HG03520 (cell line): Measurements from ENCODE around the gene RRP12.
"Not testable (repeated sequence)": the region's sequence is repeated elsewhere in the genome, so short reads cannot be mapped to it uniquely, and the experiment has no call there.

Source experiments
- ATAC-seq: cut with Tn5 transposase; IDR thresholded peaks from one replicate; pipeline ENCODE4 v1.9.1; 2021; ENCODE audit warnings: mild to moderate bottlenecking, moderate library complexity; ENCODE audit not compliant: unreplicated experiment

RRP12 gene

GRCh38 chr10:97407211-97407951, 6.2 kb upstream of the RRP12 start:
- ATAC-seq, result peak; percentile 85

- ATAC-seq, result not testable (repeated sequence)
Measured at GRCh38 chr10:97406483-97406882, 5.3 kb upstream of the RRP12 start.

- ATAC-seq, result no peak
Measured at GRCh38 chr10:97406064-97406463, 4.9 kb upstream of the RRP12 start.

DNA sequence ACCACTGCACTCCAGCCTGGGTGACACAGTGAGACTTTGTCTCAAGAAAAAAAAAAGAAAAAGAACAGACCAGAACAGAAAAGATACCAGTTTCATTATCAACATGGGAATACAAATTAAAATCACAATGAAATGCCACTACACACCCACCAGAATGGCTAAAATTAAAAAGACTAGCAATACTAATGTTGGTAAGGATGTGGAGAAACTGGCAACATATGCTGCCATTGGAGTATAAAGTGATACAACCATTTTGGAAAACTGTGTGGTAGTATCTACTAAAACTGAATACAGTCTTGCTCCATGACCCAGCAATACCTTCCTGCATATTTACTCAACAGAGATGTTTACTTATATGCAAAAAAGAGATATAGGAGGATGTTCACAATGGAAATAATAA, 2.9 kb upstream of the RRP12 start:
- no peak for ATAC-seq

DNA sequence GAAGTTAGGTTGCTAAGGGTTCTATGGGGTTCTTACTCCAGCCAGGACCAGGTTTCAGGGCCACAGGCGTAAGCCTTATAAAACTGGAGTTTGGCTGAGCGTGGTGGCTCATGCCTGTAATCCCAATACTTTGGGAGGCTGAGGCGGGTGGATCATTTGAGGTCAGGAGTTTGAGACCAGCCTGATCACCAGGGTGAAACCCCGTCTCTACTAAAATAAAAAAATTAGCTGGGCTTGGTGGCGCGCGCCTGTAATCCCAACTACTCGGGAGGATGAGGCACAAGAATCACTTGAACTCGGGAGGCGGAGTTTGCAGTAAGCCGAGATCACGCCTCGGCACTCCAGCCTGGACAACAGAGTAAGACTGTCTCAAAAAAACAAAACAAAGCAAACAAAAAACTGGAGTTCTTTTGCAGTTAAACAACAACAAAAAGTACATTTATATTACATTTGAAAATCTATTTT, 347 bp upstream of the RRP12 start:
- ATAC-seq, result no peak

DNA sequence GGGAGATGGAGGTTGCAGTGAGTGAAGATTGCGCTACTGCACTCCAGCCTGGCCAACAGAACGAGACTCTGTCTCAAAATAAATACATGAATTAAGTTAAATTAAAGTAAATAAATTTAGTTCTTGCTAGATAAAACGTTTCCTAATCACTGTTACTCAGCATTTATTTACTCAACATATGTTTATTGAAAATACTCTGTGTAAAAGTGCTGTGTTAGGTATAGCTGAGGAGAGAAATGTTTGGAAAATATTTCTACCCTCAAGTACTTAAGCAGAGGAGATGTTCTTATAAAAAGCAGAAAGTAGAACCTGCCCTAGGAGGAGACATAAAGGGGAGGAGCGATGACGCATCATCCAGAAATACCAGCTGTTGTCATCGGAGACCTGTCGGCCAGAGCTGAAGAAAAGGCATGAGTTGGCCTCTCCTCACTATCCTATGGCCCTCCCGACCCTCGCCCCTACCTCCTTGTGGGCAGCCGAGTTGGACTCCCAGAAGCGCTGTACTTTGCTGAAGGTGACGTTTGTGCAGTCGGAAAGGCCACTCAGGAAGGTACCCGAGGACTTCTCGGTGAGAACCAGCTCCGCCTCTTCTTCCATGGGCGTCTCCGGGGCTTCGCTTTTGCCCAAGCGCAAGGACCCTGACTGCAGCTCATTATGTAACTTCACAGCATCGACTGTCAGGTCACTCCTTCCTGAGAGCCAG, 1.1 kb downstream of the RRP12 start:
- no peak for ATAC-seq

GRCh38 chr10:97396056-97396455, 5.1 kb downstream of the RRP12 start:
- no peak for ATAC-seq

GRCh38 chr10:97393034-97393573, 8.0 kb downstream of the RRP12 start:
- no peak for ATAC-seq

GRCh38 chr10:97390091-97390490, 11.0 kb downstream of the RRP12 start:
- no peak for ATAC-seq

- ATAC-seq, result no peak
Measured at GRCh38 chr10:97388152-97388551, 13.0 kb downstream of the RRP12 start.

- ATAC-seq, result no peak
Measured at GRCh38 chr10:97385565-97385964, 15.6 kb downstream of the RRP12 start.

GRCh38 chr10:97384641-97385040, 16.5 kb downstream of the RRP12 start:
- no peak for ATAC-seq

- no peak for ATAC-seq
Measured at GRCh38 chr10:97384156-97384555, 17.0 kb downstream of the RRP12 start.

- no peak for ATAC-seq
Measured at GRCh38 chr10:97383159-97383558, 18.0 kb downstream of the RRP12 start.

DNA sequence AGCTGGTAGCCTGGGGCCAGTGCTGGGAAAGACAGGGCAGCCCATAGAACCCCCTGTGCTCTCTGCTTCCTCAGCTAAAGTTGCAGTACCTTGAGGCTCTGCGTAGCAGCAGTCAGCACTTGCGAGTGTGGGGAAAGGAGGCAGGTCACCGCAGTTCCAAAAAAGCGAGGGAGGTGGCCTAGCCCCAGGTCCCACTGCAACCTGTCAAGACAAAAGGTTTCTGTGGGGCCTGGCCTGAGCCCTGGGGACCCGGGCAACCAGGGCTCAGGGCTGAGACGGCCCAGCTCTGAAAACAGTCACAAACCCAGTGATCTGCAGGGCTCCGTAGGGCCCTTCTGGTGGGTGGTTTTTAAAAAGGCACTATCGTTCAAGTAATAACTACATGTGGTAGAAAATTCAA, 19.5 kb downstream of the RRP12 start:
- ATAC-seq, result no peak

DNA sequence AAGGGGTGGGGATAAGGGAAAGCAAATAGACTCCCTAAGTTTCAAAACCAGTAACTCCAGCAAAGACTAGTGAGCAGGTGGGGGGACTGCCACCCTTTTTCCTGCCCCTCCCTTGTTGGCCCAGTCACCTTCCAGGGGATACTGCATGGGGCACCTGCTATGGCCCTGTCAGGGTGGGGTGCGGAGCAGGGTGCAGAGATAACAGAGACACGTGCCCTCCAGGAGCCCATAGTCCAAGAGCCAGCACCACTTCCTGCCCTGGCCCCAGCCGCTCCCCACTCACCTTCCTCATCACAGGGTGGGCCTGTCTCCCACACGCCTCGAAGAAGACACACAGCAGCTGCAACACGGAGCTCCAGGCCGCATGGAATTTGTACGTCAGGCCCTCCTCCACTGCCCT, 20.6 kb downstream of the RRP12 start:
- no peak for ATAC-seq

GRCh38 chr10:97378933-97379921, 21.9 kb downstream of the RRP12 start:
- no peak for ATAC-seq

DNA sequence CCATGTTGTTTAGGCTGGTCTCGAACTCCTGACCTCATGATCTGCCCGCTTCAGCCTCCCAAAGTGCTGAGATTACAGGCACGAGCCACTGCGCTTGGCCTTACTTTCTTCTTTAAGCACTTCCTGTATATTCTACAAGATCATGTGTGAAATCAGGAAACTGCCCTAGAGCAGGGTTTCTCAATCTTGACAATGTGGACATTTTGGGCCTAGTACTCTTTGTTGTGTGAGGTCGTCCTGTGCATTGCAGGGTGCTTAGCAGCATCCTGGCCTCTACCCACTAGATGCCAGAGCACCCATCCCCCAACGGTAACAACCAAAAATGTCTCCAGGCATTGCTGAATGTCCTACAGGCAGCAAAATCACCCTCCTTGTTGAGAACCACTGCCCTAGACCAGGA, 24.7 kb downstream of the RRP12 start:
- no peak for ATAC-seq

DNA sequence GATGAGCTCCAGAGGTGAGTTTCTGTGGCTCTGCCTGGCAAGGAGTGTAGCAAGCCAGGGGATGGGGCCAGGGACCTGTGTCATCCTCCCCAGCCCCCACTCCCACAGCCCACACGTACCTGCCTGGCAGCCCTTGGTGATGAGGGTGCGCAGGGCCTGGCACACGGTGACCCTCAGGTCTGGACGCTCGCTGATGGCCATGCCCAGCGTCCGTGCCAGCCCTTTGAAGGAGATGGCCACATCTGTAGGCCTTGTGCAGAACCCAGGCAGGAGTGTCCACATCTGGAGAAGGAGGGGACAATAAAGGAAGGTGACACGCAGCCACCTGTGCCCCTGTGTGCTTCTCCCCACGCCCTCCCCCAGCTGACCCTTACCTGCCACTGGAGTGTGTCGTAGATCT, 27.7 kb downstream of the RRP12 start:
- ATAC-seq, result no peak

DNA sequence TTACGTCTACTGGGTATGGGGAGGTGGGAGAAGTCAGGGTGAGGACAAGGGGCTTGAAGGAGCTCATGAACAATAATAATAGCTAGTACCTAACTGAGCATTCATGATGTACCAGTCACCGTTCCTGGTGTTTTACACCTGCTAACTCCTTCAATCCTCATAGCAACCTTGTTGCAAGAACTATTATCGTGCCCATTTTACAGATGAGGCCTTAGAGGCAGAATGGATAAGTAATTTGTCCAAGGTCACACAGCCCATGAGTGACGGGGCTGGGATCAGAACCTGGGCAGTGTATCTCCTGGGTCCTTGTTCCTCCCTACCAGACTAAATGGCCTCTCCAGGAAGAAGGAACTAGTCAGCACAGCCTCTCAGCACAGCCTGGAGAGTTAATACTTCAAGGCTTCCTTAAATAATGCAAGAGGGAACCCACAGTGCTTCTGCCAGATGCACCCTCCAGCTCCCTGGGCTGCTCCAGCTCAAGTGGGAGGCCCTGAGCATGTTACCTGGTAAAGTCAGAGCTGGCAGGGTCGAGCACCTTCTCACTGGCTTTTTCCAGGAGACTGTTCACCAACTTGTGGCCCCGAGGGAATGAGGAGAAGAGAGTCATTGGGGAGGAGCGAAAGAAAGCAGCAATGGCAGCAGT, 28.8 kb downstream of the RRP12 start:
- no peak for ATAC-seq
